NCI-H510A (cell line): ENCODE measurements around the gene WASHC2A.
"Not testable (repeated sequence)": the region's sequence is repeated elsewhere in the genome, so short reads cannot be mapped to it uniquely, and the experiment has no call there.

Experiments
- DNase-seq: peaks from one replicate; lab custom pipeline; 2025; lab: John Stamatoyannopoulos, UW

Gene WASHC2A

GRCh38 chr10:50075139-50075538 lies 7.4 kb downstream of the WASHC2A start:
- DNase-seq = not testable (repeated sequence)

GRCh38 chr10:50075544-50075943 lies 7.8 kb downstream of the WASHC2A start:
- DNase-seq = not testable (repeated sequence)

GRCh38 chr10:50091304-50091703 lies 23.6 kb downstream of the WASHC2A start:
- not testable (repeated sequence) for DNase-seq

- DNase-seq = not testable (repeated sequence)
Measured at GRCh38 chr10:50092928-50093327, 25.2 kb downstream of the WASHC2A start.

- not testable (repeated sequence) for DNase-seq
Measured at GRCh38 chr10:50094630-50095029, 26.9 kb downstream of the WASHC2A start.

GRCh38 chr10:50095402-50095801 lies 27.6 kb downstream of the WASHC2A start:
- DNase-seq = not testable (repeated sequence)

- DNase-seq = not testable (repeated sequence)
Measured at GRCh38 chr10:50096722-50097121, 29.0 kb downstream of the WASHC2A start.

GRCh38 chr10:50098645-50099044 lies 30.9 kb downstream of the WASHC2A start:
- not testable (repeated sequence) for DNase-seq

GRCh38 chr10:50101139-50101582 lies 33.4 kb downstream of the WASHC2A start:
- not testable (repeated sequence) for DNase-seq

GRCh38 chr10:50101747-50102146 lies 34.0 kb downstream of the WASHC2A start:
- DNase-seq = not testable (repeated sequence)

GRCh38 chr10:50102267-50102666 lies 34.5 kb downstream of the WASHC2A start:
- DNase-seq = not testable (repeated sequence)

- not testable (repeated sequence) for DNase-seq
Measured at GRCh38 chr10:50108999-50109698, 41.4 kb downstream of the WASHC2A start.

GRCh38 chr10:50112419-50113112 lies 44.8 kb downstream of the WASHC2A start:
- not testable (repeated sequence) for DNase-seq

- DNase-seq = not testable (repeated sequence)
Measured at GRCh38 chr10:50126765-50127164, 59.0 kb downstream of the WASHC2A start.

- not testable (repeated sequence) for DNase-seq
Measured at GRCh38 chr10:50127770-50128292, 60.1 kb downstream of the WASHC2A start.

- DNase-seq = not testable (repeated sequence)
Measured at GRCh38 chr10:50131245-50131965, 63.7 kb downstream of the WASHC2A start.

GRCh38 chr10:50132322-50132721 lies 64.6 kb downstream of the WASHC2A start:
- DNase-seq = not testable (repeated sequence)

GRCh38 chr10:50132841-50133240 lies 65.1 kb downstream of the WASHC2A start:
- DNase-seq = not testable (repeated sequence)

- DNase-seq = not testable (repeated sequence)
Measured at GRCh38 chr10:50143512-50144174, 75.9 kb downstream of the WASHC2A start.

GRCh38 chr10:50145575-50145974 lies 77.8 kb downstream of the WASHC2A start:
- DNase-seq = not testable (repeated sequence)

GRCh38 chr10:50152792-50153272 lies 85.1 kb downstream of the WASHC2A start:
- DNase-seq = no peak
